GM12873 (cell line): Measurements from ENCODE around the gene USP6NL.

Experiments
- CTCF ChIP-seq: IDR thresholded peaks from 2 replicates; pipeline ENCODE4 v1.5.1; 2012; ENCODE audit warnings: low read depth, mild to moderate bottlenecking, moderate library complexity, low read length, control low read depth; ENCODE audit not compliant: insufficient read depth; ENCODE audit errors: missing control alignments

Gene USP6NL

GRCh38 chr10:11493646-11494045 is 117.8 kb downstream of the USP6NL start:
- TF ChIP-seq CTCF = no peak

GRCh38 chr10:11491087-11491486 is 120.4 kb downstream of the USP6NL start:
- TF ChIP-seq CTCF = no peak

- no peak for TF ChIP-seq CTCF
These were observed 121.9 kb downstream of the USP6NL start for GRCh38 chr10:11489591-11489990.

GRCh38 chr10:11488126-11488525 is 123.3 kb downstream of the USP6NL start:
- TF ChIP-seq CTCF = no peak

GRCh38 chr10:11483201-11484148 is 128.0 kb downstream of the USP6NL start:
- no peak for TF ChIP-seq CTCF

GRCh38 chr10:11482306-11482705 is 129.1 kb downstream of the USP6NL start:
- no peak for TF ChIP-seq CTCF

- TF ChIP-seq CTCF = no peak
These were observed 130.8 kb downstream of the USP6NL start for GRCh38 chr10:11480687-11481086.
